HG03175 (cell line): ENCODE results near the gene GNAQ.

Experiments used
- ATAC-seq: cut with Tn5 transposase; IDR thresholded peaks from one replicate; pipeline ENCODE4 v1.9.1; 2021; ENCODE audit warnings: mild to moderate bottlenecking, moderate library complexity; ENCODE audit not compliant: unreplicated experiment

Gene GNAQ

GRCh38 chr9:77826116-77826515 lies 205.5 kb downstream of the GNAQ start:
- no peak for ATAC-seq

- no peak for ATAC-seq
These were observed 206.2 kb downstream of the GNAQ start for GRCh38 chr9:77825361-77825760.

- no peak for ATAC-seq
These were observed 211.2 kb downstream of the GNAQ start for GRCh38 chr9:77820293-77820954.

- no peak for ATAC-seq
These were observed 212.0 kb downstream of the GNAQ start for GRCh38 chr9:77819657-77820056.

GRCh38 chr9:77817590-77818311 lies 213.9 kb downstream of the GNAQ start:
- ATAC-seq = no peak

- ATAC-seq = no peak
These were observed 214.8 kb downstream of the GNAQ start for GRCh38 chr9:77816641-77817341.

GRCh38 chr9:77815260-77815659 lies 216.4 kb downstream of the GNAQ start:
- no peak for ATAC-seq

GRCh38 chr9:77811832-77812231 lies 219.8 kb downstream of the GNAQ start:
- no peak for ATAC-seq

- ATAC-seq = no peak
These were observed 220.9 kb downstream of the GNAQ start for GRCh38 chr9:77810637-77811119.

- no peak for ATAC-seq
These were observed 221.6 kb downstream of the GNAQ start for GRCh38 chr9:77810047-77810446.

GRCh38 chr9:77809552-77809951 lies 222.1 kb downstream of the GNAQ start:
- no peak for ATAC-seq

- no peak for ATAC-seq
These were observed 222.9 kb downstream of the GNAQ start for GRCh38 chr9:77808751-77809081.

GRCh38 chr9:77807846-77808750 lies 223.5 kb downstream of the GNAQ start:
- no peak for ATAC-seq

GRCh38 chr9:77807281-77807683 lies 224.3 kb downstream of the GNAQ start:
- ATAC-seq = no peak

GRCh38 chr9:77806741-77807140 lies 224.9 kb downstream of the GNAQ start:
- no peak for ATAC-seq

- ATAC-seq = no peak
These were observed 225.8 kb downstream of the GNAQ start for GRCh38 chr9:77805810-77806209.

GRCh38 chr9:77803423-77803822 lies 228.2 kb downstream of the GNAQ start:
- ATAC-seq = no peak

GRCh38 chr9:77802515-77803293 lies 228.9 kb downstream of the GNAQ start:
- ATAC-seq = no peak

- ATAC-seq = no peak
These were observed 229.5 kb downstream of the GNAQ start for GRCh38 chr9:77802064-77802463.

- ATAC-seq = no peak
These were observed 230.6 kb downstream of the GNAQ start for GRCh38 chr9:77800924-77801551.
